Skin epidermis (tissue), 12 donors: ENCODE results near the gene HSFX3.
"Not testable (repeated sequence)": the region's sequence is repeated elsewhere in the genome, so short reads cannot be mapped to it uniquely, and the experiment has no call there.

Experiments used
- H3K27ac ChIP-seq, 21 experiments: fragments of 200-600 bp; sonication (generic) in 11 of 21; one replicate each; pipeline ENCODE4 v1.5.0; 2020; ENCODE audit warnings: mild to moderate bottlenecking in 3 of 21, inconsistent platforms in 2 of 21, moderate library complexity in 2 of 21
- H3K4me3 ChIP-seq, 7 experiments: fragments of 200-600 bp; sonication (generic) in 2 of 7; one replicate each; pipeline ENCODE4 v1.5.0; 2020; ENCODE audit warnings: inconsistent platforms in 2 of 7, mild to moderate bottlenecking in 2 of 7, moderate library complexity in 1 of 7

HSFX3 gene, protein sequence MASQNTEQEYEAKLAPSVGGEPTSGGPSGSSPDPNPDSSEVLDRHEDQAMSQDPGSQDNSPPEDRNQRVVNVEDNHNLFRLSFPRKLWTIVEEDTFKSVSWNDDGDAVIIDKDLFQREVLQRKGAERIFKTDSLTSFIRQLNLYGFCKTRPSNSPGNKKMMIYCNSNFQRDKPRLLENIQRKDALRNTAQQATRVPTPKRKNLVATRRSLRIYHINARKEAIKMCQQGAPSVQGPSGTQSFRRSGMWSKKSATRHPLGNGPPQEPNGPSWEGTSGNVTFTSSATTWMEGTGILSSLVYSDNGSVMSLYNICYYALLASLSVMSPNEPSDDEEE

GRCh38 chrX:149549701-149550100 is at the start of gene HSFX3:
TSS of gene HSFX3 (minus strand) at chrX:149549924. CDS start at chrX:149549852, 72 bp downstream.
- H3K27ac ChIP-seq, H3K4me3 ChIP-seq: not testable (repeated sequence)

DNA sequence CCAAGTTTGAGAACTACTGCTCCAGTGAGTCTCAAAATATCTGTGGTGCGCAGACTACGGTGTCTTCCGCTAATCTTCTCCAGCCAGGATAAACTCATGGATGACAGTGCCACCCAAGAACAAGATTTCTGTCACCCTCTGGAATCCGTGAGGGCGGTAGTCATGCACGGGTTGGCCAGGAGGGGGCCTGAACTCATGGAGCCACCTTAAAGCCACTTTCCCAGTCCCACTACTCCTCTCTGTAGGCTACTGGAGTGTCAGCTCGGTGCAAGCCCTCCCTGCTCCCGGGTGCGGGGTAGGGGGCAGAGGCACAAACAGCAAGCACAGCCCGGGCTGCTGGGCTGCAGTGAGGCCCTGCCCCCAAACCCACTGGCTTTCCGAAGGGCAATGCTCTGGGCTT is 48.9 kb upstream of the HSFX3 start:
- not testable (repeated sequence) for H3K27ac ChIP-seq, H3K4me3 ChIP-seq

DNA sequence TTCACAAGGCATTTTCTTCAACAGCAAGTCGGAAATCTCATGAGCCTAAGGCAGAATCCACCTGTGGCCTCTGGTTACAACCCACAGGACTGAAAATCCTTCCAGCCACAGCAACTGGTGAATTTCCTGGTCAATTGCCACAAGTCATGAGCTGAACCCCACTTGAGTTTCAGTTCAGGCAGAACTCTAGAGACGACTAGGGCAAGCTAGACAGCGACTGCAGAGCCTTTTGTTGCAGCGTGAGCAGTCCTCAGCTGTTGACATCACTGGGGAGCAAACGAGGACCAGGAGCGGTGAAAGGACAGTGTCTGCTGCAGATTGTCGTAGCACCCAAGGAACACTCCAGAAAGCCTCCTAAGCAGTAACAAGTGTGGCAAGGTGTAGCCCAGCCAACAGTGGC is 46.2 kb upstream of the HSFX3 start:
- not testable (repeated sequence) for H3K27ac ChIP-seq, H3K4me3 ChIP-seq

DNA sequence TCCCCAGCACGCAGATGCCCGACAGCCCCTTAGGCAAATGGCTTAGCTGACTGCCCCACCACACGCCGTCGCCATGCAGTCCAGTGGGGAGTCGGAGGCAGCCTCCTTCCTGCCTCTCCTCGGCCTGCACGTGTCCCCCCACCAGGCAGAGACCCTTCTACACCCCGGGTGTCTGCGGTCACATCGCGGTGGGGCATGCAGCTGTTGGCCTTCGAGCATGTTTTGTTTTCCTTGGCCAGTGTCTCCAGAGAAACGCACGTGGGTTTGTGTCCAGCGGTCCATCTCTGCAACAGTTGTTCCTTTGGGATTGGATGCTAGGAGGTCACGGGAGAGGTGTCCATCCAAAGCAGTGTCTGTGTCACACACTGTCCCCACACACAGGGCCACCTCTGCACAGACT is 45.5 kb upstream of the HSFX3 start, which contains the start of gene HSFX2:
TSS of gene HSFX2 (minus strand) at position 101 of the 400 bp plus-strand sequence. CDS start 614 bp downstream, outside the sequence.
- H3K4me3 ChIP-seq, result not testable (repeated sequence)

GRCh38 chrX:149590993-149591392 is 41.3 kb upstream of the HSFX3 start:
- not testable (repeated sequence) for H3K4me3 ChIP-seq, H3K27ac ChIP-seq

More for the DNA sequence above, 45.5 kb upstream of the HSFX3 start, which contains the start of gene HSFX2:
- not testable (repeated sequence) for H3K27ac ChIP-seq

GRCh38 chrX:149587359-149587758 is 37.6 kb upstream of the HSFX3 start, which contains the start of gene MAGEA9B:
TSS of gene MAGEA9B (minus strand) at chrX:149587459. CDS start at chrX:149583179, 4,280 bp downstream.
- not testable (repeated sequence) for H3K27ac ChIP-seq, H3K4me3 ChIP-seq

GRCh38 chrX:149585631-149586030 is 35.9 kb upstream of the HSFX3 start:
- H3K27ac ChIP-seq, H3K4me3 ChIP-seq: not testable (repeated sequence)

- H3K4me3 ChIP-seq, H3K27ac ChIP-seq: not testable (repeated sequence)
These were observed 23.7 kb upstream of the HSFX3 start for GRCh38 chrX:149573456-149573855.

DNA sequence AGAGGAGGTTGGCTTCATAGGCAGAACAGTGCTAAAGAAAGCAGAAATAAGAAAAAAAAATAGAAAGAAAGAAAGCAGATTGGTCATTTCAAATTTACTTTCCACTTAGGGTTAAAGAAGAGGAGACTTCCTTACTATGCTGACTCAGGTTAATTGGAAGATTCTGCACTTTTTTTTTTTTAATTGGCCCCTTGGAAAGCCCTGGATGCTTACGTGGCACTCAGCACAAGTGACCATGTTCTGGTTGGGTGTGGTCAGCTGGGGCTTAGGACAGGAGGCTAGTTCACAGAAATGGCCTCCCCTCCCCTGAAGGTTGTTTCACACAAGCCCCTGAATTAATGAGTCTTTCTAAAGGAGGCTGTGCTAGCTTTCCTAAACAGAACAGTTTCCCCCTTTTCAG is 23.0 kb upstream of the HSFX3 start:
- H3K27ac ChIP-seq, result no peak overlapping the region
- no peak overlapping the region for H3K4me3 ChIP-seq

DNA sequence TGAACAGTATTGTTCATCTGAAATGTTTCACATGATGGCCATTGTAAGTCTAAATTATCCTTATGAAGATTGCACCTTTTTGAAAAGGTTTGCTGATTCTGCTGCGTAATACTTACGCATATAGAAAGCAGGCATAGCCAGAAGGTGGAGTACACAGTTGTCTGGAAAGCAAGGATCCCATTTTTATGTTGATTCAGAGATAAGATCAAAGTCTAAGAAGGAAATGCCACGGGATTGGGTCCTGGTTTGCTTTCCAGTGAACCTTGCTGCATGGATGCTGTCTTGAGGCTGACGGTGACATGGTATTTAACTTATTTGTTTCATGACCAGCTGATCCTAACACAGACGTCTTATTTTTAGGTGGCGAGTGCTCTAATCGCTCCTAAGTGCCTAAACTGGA is 22.0 kb upstream of the HSFX3 start:
- Histone ChIP-seq H3K4me3 (no peak overlapping the region), H3K27ac (no peak overlapping the region)

- H3K27ac ChIP-seq, result no peak overlapping the region
- no peak overlapping the region for H3K4me3 ChIP-seq
These were observed 20.9 kb upstream of the HSFX3 start for GRCh38 chrX:149570668-149571067.

DNA sequence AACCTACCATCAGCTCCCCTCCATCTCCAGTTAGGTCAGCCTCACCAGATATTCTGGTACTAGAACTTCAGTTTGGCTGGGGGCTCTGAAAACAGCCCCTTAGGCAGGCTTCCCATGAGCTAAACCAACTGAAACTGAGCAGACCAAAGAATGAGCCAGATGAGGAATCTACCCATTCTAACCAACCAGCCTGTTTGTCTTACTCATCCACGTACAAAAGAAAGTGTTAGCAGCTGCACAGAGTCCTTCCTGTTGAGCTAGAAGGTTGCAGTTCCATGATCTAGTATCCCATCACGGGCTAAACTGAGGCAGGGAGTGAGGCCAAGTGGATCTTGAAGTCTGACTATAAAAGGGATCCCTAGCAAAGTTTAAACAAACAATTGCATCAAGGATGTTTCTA is 20.0 kb upstream of the HSFX3 start:
- Histone ChIP-seq H3K27ac (no peak overlapping the region), H3K4me3 (no peak overlapping the region)

- Histone ChIP-seq H3K4me3 (no peak overlapping the region), H3K27ac (no peak overlapping the region)
These were observed 19.1 kb upstream of the HSFX3 start for GRCh38 chrX:149568701-149569296.

GRCh38 chrX:149567621-149568417 is 18.1 kb upstream of the HSFX3 start:
- Histone ChIP-seq H3K4me3 (no peak overlapping the region), H3K27ac (no peak overlapping the region)

GRCh38 chrX:149563359-149563758 is 13.6 kb upstream of the HSFX3 start:
- H3K4me3 ChIP-seq, result no peak overlapping the region
- H3K27ac ChIP-seq, result no peak overlapping the region

DNA sequence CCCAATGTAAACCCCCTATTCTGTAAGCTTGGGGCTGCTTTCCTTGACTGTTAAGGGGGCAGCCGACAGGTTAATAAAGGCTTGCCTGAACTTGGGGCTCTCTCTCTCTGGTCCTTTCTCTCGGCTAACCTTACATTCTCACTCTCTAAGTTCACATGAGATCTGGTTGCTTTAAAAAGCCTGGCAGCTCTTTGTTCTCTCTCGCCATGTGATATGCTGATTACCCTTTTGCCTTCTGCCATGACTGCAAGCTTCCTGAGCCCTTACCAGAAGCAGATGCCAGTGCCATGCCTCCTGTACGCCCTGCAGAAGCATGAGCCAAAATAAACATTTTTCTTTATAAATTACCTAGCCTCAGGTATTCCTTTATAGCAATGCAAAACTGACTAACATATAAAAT is 5.5 kb upstream of the HSFX3 start:
- H3K27ac ChIP-seq, H3K4me3 ChIP-seq: not testable (repeated sequence)

GRCh38 chrX:149551939-149552248 is 2.2 kb upstream of the HSFX3 start:
- H3K4me3 ChIP-seq, H3K27ac ChIP-seq: not testable (repeated sequence)

DNA sequence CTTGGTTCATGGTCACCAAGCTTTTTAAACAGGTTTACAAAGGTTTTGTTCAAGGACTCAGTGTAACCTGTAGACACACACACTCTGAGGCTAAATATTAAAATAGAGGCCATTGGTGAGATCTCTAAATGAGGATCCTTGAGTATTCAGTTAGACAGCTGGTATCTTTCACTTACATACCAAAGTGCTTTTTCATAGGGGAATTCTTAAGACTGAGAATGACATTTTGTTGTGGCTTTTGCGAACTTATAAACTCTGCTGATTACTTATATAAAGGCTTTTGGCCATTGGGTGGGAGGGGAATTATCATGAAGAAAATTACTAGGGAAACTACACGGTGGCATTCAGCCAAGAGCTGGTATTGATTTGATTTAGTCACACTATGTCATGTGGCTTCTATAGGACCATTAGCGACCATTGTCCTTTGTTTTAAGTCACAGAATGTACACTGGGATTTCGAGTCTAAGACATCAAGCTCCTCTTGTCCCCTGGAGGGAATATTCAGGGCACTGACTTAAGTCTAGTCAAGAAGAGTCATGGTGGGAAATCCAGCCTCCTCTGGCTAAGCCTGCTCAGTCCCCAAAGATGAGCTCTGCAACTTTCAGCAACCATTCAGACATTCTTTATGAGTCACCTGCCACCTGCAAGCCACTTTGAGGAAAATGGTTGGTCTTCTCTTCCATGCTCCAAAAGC is 1.7 kb upstream of the HSFX3 start:
- not testable (repeated sequence) for H3K27ac ChIP-seq, H3K4me3 ChIP-seq

DNA sequence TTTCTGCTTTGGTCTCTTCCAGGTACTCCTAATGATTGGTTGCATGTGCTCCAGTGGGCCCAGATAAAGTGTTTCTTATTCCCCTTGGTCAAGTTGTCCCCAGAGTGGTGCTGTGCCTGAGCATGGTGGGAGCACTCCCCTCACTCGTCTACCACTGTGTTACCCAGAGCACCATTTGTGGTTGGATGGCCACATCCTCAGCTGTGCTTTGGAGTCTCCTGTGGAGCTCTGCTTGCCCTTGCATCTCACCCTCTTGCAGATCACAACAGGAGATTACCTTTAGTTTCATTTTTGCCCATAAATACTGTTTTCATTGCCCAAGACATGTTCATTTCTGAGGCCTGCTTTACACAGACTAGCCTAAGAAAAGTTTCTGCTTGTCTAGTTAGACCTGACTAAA is 730 bp upstream of the HSFX3 start:
- H3K27ac ChIP-seq, H3K4me3 ChIP-seq: not testable (repeated sequence)

DNA sequence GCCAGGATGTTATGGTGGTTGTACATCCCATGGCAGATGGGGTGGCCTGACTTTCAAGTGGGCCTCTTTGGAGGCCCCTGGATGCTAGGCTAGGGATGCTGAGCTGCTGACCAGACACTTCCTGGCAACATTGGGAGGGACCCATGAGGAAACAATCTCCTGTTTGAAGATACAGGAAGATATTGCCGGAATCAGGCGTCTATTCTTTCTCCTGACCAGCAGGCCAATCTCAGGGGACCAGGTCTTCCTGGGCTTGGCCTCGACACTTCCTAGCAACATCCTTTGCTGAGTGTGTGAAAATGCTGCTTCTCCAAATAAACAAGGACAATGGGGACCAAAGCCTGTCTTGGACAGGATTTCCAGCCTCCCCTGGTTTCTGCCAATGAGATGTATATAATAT is 1.9 kb downstream of the HSFX3 start:
- not testable (repeated sequence) for H3K27ac ChIP-seq

More for the DNA sequence above, 1.9 kb downstream of the HSFX3 start:
- H3K4me3 ChIP-seq, result not testable (repeated sequence)
